ENCODE results near the gene NOS1AP. TPM values are rescaled to one million over a fixed set of nuclear protein-coding genes. Genes with fewer than 3 reads are reported as not detected.

Gene NOS1AP
- total RNA-seq, 3 donors from 2014 or later, result 11.8 to 17.4 (median 14.3) TPM

- intact Hi-C loops (cut with DNase I, micrococcal nuclease), result no loop called here
- ATAC-seq, result no peak
These were observed 163.6 kb downstream of the NOS1AP start for GRCh38 chr1:162233066-162233465.

GRCh38 chr1:162233937-162234336, 164.4 kb downstream of the NOS1AP start:
- no peak for DNase-seq
- no peak for ATAC-seq
- intact Hi-C loops (cut with DNase I, micrococcal nuclease), result no loop called here
- no peak for TF ChIP-seq CTCF (IDR thresholded peaks at IDR 0.05)
- Histone ChIP-seq H3K36me3 (ENCODE audit: low read depth) (no peaks in the 10 kb centered on the region), H3K4me1 (ENCODE audit: low read depth) (no peaks in the 10 kb centered on the region), H3K9me3 (no peaks in the 10 kb centered on the region), H3K4me3 (no peak overlapping the region)

More at GRCh38 chr1:162233066-162233465, 163.6 kb downstream of the NOS1AP start:
- DNase-seq, result no peak
- H3K36me3 ChIP-seq (ENCODE audit: low read depth), result no peaks in the 10 kb centered on the region
- H3K4me3 ChIP-seq, result no peak overlapping the region
- TF ChIP-seq CTCF (IDR thresholded peaks at IDR 0.05), result no peak
- H3K4me1 ChIP-seq (ENCODE audit: low read depth), result no peaks in the 10 kb centered on the region
- no peaks in the 10 kb centered on the region for H3K9me3 ChIP-seq

GRCh38 chr1:162234571-162234970, 165.1 kb downstream of the NOS1AP start:
- TF ChIP-seq CTCF (IDR thresholded peaks at IDR 0.05), result no peak
- no peak for DNase-seq
- intact Hi-C loops (cut with DNase I, micrococcal nuclease), result no loop called here
- H3K4me1 ChIP-seq (ENCODE audit: low read depth), result no peaks in the 10 kb centered on the region
- no peak for ATAC-seq
- H3K4me3 ChIP-seq, result no peak overlapping the region
- no peaks in the 10 kb centered on the region for H3K9me3 ChIP-seq
- no peaks in the 10 kb centered on the region for H3K36me3 ChIP-seq (ENCODE audit: low read depth)

GRCh38 chr1:162235241-162235800, 165.8 kb downstream of the NOS1AP start:
- no peak overlapping the region for H3K4me3 ChIP-seq
- H3K36me3 ChIP-seq (ENCODE audit: low read depth), result no peaks in the 10 kb centered on the region
- no peak for TF ChIP-seq CTCF (IDR thresholded peaks at IDR 0.05)
- no peak for DNase-seq
- no peaks in the 10 kb centered on the region for H3K9me3 ChIP-seq
- intact Hi-C loops (cut with DNase I, micrococcal nuclease), result no loop called here
- no peaks in the 10 kb centered on the region for H3K4me1 ChIP-seq (ENCODE audit: low read depth)
- ATAC-seq, result no peak

GRCh38 chr1:162236201-162236600, 166.7 kb downstream of the NOS1AP start:
- intact Hi-C loops (cut with DNase I, micrococcal nuclease), result no loop called here
- Histone ChIP-seq H3K36me3 (ENCODE audit: low read depth) (no peaks in the 10 kb centered on the region), H3K4me1 (ENCODE audit: low read depth) (no peaks in the 10 kb centered on the region), H3K4me3 (no peak overlapping the region), H3K9me3 (no peaks in the 10 kb centered on the region)
- DNase-seq (no peak), ATAC-seq (no peak)
- TF ChIP-seq CTCF (IDR thresholded peaks at IDR 0.05), result no peak

- no peak for TF ChIP-seq CTCF (IDR thresholded peaks at IDR 0.05)
- no peaks in the 10 kb centered on the region for H3K36me3 ChIP-seq (ENCODE audit: low read depth)
- peak; percentile 28 for ATAC-seq
- DNase-seq, result no peak
- no peak overlapping the region for H3K4me3 ChIP-seq
- no peaks in the 10 kb centered on the region for H3K9me3 ChIP-seq
- intact Hi-C loops (cut with DNase I, micrococcal nuclease), result no loop called here
- no peaks in the 10 kb centered on the region for H3K4me1 ChIP-seq (ENCODE audit: low read depth)
These were observed 167.1 kb downstream of the NOS1AP start for GRCh38 chr1:162236618-162237017.

Data from mucosa of descending colon (tissue), 3 donors.